Neural progenitor cell (in vitro differentiated cells): ENCODE data around the gene AP3S2. TPM values are rescaled to one million over a fixed set of nuclear protein-coding genes. Genes with fewer than 3 reads are reported as not detected.
"Not testable (repeated sequence)": the region's sequence is repeated elsewhere in the genome, so short reads cannot be mapped to it uniquely, and the experiment has no call there.

Experiments used
- DNase-seq: peaks from one replicate; pipeline ENCODE4 v3.0.0-alpha.2; 2016; ENCODE audit warnings: low spot score
- H2AFZ ChIP-seq: fragments of 200-600 bp; sonication (generic); replicated peaks from 2 replicates; pipeline ENCODE4 v1.6.1; 2016; ENCODE audit warnings: antibody characterized with exemption
- H3F3A ChIP-seq: fragments of 200-600 bp; sonication (generic); 2 replicates; pipeline ENCODE4 v1.6.1; 2016; ENCODE audit warnings: antibody characterized with exemption, low read depth
- H3K27ac ChIP-seq: fragments of 200-600 bp; sonication (generic); 2 replicates; pipeline ENCODE4 v1.5.1; 2016; ENCODE audit warnings: mild to moderate bottlenecking
- H3K27me3 ChIP-seq: fragments of 200-600 bp; sonication (generic); 2 replicates; pipeline ENCODE4 v1.6.1; 2016; ENCODE audit warnings: mild to moderate bottlenecking, moderate library complexity
- H3K36me3 ChIP-seq: fragments of 200-600 bp; sonication (generic); 2 replicates; pipeline ENCODE4 v1.5.1; 2016
- H3K4me1 ChIP-seq: fragments of 200-600 bp; sonication (generic); 2 replicates; pipeline ENCODE4 v1.6.1; 2016; ENCODE audit warnings: mixed run types
- H3K4me2 ChIP-seq: fragments of 200-600 bp; sonication (generic); 2 replicates; pipeline ENCODE4 v1.6.1; 2016
- H3K4me3 ChIP-seq: fragments of 200-600 bp; sonication (generic); 2 replicates; pipeline ENCODE4 v1.5.1; 2016
- H3K79me2 ChIP-seq: fragments of 200-600 bp; sonication (generic); 2 replicates; pipeline ENCODE4 v1.6.1; 2016; ENCODE audit warnings: low read depth
- H3K9ac ChIP-seq: fragments of 200-600 bp; sonication (generic); 2 replicates; pipeline ENCODE4 v1.6.1; 2016
- H3K9me3 ChIP-seq: fragments of 200-600 bp; sonication (generic); 2 replicates; pipeline ENCODE4 v1.5.1; 2016; ENCODE audit warnings: low read depth
- H4K20me1 ChIP-seq: fragments of 200-600 bp; sonication (generic); 2 replicates; pipeline ENCODE4 v1.6.1; 2016; ENCODE audit warnings: low read depth
- H3K27ac Mint-ChIP-seq: 3 replicates; pipeline ENCODE4 v1.8.0; 2021; ENCODE audit warnings: mixed read lengths
- H3K27me3 Mint-ChIP-seq: 2 replicates; pipeline ENCODE4 v1.8.0; 2022; ENCODE audit warnings: low read depth, mild to moderate bottlenecking, inconsistent platforms, moderate library complexity, mixed read lengths; ENCODE audit not compliant: insufficient read depth
- H3K36me3 Mint-ChIP-seq: 3 replicates; pipeline ENCODE4 v1.8.0; 2021; ENCODE audit warnings: mixed read lengths
- H3K4me1 Mint-ChIP-seq: 3 replicates; pipeline ENCODE4 v1.8.0; 2021; ENCODE audit warnings: mixed read lengths
- H3K4me3 Mint-ChIP-seq: 3 replicates; pipeline ENCODE4 v1.8.0; 2021; ENCODE audit warnings: mild to moderate bottlenecking, moderate library complexity, mixed read lengths
- H3K9me3 Mint-ChIP-seq: 3 replicates; pipeline ENCODE4 v1.8.0; 2020; ENCODE audit warnings: mixed read lengths
- EZH2 ChIP-seq: fragments of 200-600 bp; sonication (generic); IDR thresholded peaks from 2 replicates; pipeline ENCODE4 v1.6.1; 2017; ENCODE audit warnings: antibody characterized with exemption, mild to moderate bottlenecking, moderate library complexity
- EZH2phosphoT487 ChIP-seq: fragments of 200-600 bp; sonication (generic); IDR thresholded peaks from 2 replicates; pipeline ENCODE4 v1.6.1; 2017; ENCODE audit warnings: antibody characterized with exemption
- total RNA-seq: library from RNA; depleted of rRNA; stranded (reverse); fragments of >200 nt; gene quantifications from 2 replicates; pipeline ENCODE4 v1.2.3, GENCODE V29; 2015; ENCODE audit warnings: low replicate concordance
- TF ChIP-seq, protein P1 (sequence below): fragments of 200-600 bp; sonication (generic); IDR thresholded peaks from 2 replicates; pipeline ENCODE4 v1.5.1; 2017; ENCODE audit warnings: antibody characterized with exemption, mild to moderate bottlenecking

The AP3S2 gene
- total RNA-seq, 1 donor from 2014 or later: 75.3 TPM

DNA sequence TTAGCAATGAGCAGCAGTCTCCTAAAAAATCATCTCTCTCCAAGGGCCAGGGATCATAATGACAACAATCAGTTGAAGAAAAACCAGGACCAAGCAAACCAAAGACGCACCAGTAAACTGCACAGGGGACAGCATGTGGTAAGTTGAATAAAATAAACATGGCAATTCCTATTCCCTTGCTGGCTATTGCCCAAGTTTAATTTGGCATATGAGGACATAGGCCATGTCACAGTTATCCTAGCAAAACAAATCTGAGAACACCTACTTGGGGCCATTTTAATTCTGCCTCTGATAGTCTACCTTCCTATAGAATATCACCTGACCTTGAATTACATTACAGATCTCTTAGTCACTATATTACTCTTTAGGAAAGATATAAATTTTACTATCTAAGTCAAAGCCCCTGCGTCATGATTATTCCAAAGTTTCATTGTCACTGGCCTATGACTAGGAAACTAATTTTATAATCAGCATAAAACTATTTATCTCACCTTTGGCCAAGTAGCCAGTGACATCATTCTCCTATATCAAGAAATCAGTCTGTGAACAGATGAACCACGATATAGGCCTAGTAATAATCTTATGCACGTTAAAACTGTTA lies 23.0 kb downstream of the AP3S2 start:
- no peaks in the 10 kb centered on the region for H3K27me3 ChIP-seq
- H4K20me1 ChIP-seq: no peaks in the 10 kb centered on the region
- H2AFZ ChIP-seq: no peak overlapping the region
- H3K4me1 Mint-ChIP-seq: no peaks in the 10 kb centered on the region
- peaks cover 6% of the 10 kb centered on the region for H3K9me3 Mint-ChIP-seq
- H3K79me2 ChIP-seq: no peaks in the 10 kb centered on the region
- peaks cover 21% of the 10 kb centered on the region for H3K36me3 Mint-ChIP-seq
- H3K4me2 ChIP-seq: no peak overlapping the region
- TF ChIP-seq EZH2phosphoT487: no peak
- TF ChIP-seq, protein P1, sequence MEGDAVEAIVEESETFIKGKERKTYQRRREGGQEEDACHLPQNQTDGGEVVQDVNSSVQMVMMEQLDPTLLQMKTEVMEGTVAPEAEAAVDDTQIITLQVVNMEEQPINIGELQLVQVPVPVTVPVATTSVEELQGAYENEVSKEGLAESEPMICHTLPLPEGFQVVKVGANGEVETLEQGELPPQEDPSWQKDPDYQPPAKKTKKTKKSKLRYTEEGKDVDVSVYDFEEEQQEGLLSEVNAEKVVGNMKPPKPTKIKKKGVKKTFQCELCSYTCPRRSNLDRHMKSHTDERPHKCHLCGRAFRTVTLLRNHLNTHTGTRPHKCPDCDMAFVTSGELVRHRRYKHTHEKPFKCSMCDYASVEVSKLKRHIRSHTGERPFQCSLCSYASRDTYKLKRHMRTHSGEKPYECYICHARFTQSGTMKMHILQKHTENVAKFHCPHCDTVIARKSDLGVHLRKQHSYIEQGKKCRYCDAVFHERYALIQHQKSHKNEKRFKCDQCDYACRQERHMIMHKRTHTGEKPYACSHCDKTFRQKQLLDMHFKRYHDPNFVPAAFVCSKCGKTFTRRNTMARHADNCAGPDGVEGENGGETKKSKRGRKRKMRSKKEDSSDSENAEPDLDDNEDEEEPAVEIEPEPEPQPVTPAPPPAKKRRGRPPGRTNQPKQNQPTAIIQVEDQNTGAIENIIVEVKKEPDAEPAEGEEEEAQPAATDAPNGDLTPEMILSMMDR: no peak
- no peak for TF ChIP-seq EZH2
- H3K36me3 ChIP-seq: peaks cover 12% of the 10 kb centered on the region
- no peak overlapping the region for H3K27ac Mint-ChIP-seq
- no peaks in the 10 kb centered on the region for H3K4me1 ChIP-seq
- H3F3A ChIP-seq: peaks cover 6% of the 10 kb centered on the region
- H3K4me3 ChIP-seq: no peak overlapping the region
- H3K27me3 Mint-ChIP-seq: no peaks in the 10 kb centered on the region
- no peak overlapping the region for H3K9ac ChIP-seq
- DNase-seq: no peak
- no peak overlapping the region for H3K27ac ChIP-seq
- no peaks in the 10 kb centered on the region for H3K9me3 ChIP-seq
- H3K4me3 Mint-ChIP-seq: no peak overlapping the region

DNA sequence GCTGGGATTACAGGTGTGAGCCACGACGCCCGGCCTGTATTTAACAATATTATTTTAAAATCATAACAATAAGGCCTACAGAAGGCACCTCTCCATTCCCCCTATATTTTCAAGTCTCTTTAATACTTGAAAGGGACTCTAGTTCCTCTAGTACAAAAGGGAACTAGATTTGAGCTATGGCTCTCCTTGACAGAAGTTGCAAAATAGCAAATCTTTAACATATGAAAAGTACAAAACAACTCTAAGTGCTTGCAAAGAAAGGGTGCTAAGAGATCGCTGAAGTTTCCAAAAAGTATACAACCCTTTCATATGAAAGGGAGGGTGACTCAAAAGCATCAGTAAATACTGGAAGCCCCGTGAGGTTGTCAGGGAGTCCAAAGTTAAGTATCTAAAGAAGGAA lies 23.8 kb downstream of the AP3S2 start:
- Mint-ChIP-seq H3K4me3 (no peak overlapping the region), H3K4me1 (peaks cover 2% of the 10 kb centered on the region), H3K36me3 (peaks cover 27% of the 10 kb centered on the region), H3K27me3 (peaks cover 2% of the 10 kb centered on the region), H3K27ac (no peak overlapping the region), H3K9me3 (peaks cover 9% of the 10 kb centered on the region)
- H3K4me1 ChIP-seq: no peaks in the 10 kb centered on the region
- peaks cover 12% of the 10 kb centered on the region for H3K36me3 ChIP-seq
- H3K4me3 ChIP-seq: no peak overlapping the region
- no peaks in the 10 kb centered on the region for H3K79me2 ChIP-seq
- no peak overlapping the region for H3K9ac ChIP-seq
- H3K27me3 ChIP-seq: no peaks in the 10 kb centered on the region
- H4K20me1 ChIP-seq: no peaks in the 10 kb centered on the region
- no peaks in the 10 kb centered on the region for H3F3A ChIP-seq
- H2AFZ ChIP-seq: no peak overlapping the region
- no peak for TF ChIP-seq EZH2
- no peak for TF ChIP-seq EZH2phosphoT487
- TF ChIP-seq, protein P1: no peak
- DNase-seq: no peak
- no peak overlapping the region for H3K27ac ChIP-seq
- no peaks in the 10 kb centered on the region for H3K9me3 ChIP-seq
- no peak overlapping the region for H3K4me2 ChIP-seq

DNA sequence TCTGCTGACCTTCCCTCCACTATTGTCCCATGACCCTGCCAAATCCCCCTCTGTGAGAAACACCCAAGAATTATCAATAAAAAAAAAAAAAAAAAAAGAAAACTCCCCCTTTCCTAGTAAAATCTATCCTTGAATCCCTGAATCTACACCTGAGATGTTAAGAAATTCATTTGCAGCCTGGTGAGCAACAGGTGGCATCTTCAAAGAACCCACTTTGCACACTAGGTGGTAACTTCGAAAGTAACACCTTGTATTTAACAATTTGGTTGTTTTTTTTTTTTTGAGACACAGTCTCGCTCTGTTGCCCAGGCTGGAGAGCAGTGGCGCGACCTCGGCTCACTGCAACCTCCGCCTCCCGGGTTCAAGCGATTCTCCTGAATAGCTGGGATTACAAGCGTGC lies 24.3 kb downstream of the AP3S2 start:
- H3K27me3 ChIP-seq, H3K79me2 ChIP-seq, H3K4me3 Mint-ChIP-seq, H3F3A ChIP-seq, H4K20me1 ChIP-seq, H3K4me3 ChIP-seq, H3K27ac Mint-ChIP-seq, H3K9me3 ChIP-seq, H2AFZ ChIP-seq, H3K27me3 Mint-ChIP-seq, H3K9me3 Mint-ChIP-seq, H3K9ac ChIP-seq, H3K4me1 ChIP-seq, H3K27ac ChIP-seq, H3K4me1 Mint-ChIP-seq, DNase-seq, H3K4me2 ChIP-seq: not testable (repeated sequence)
- peaks cover 12% of the 10 kb centered on the region for H3K36me3 ChIP-seq
- H3K36me3 Mint-ChIP-seq: peaks cover 27% of the 10 kb centered on the region

- TF ChIP-seq EZH2phosphoT487 (no peak), EZH2 (no peak)
- H3K79me2 ChIP-seq: no peaks in the 10 kb centered on the region
- H3K27ac Mint-ChIP-seq: no peak overlapping the region
- H3K36me3 ChIP-seq: peaks cover under 1% of the 10 kb centered on the region
- H3K4me1 Mint-ChIP-seq: peaks cover 2% of the 10 kb centered on the region
- H3K4me2 ChIP-seq: no peak overlapping the region
- H4K20me1 ChIP-seq: no peaks in the 10 kb centered on the region
- H3K9ac ChIP-seq: no peak overlapping the region
- H3K27ac ChIP-seq: no peak overlapping the region
- no peak overlapping the region for H2AFZ ChIP-seq
- no peak overlapping the region for H3K4me3 Mint-ChIP-seq
- H3K9me3 Mint-ChIP-seq: peaks cover 9% of the 10 kb centered on the region
- peaks cover 20% of the 10 kb centered on the region for H3K36me3 Mint-ChIP-seq
- no peak for DNase-seq
- H3F3A ChIP-seq: no peaks in the 10 kb centered on the region
- no peaks in the 10 kb centered on the region for H3K27me3 ChIP-seq
- no peaks in the 10 kb centered on the region for H3K4me1 ChIP-seq
- no peak overlapping the region for H3K4me3 ChIP-seq
- H3K27me3 Mint-ChIP-seq: peaks cover 2% of the 10 kb centered on the region
- no peaks in the 10 kb centered on the region for H3K9me3 ChIP-seq
Observed at GRCh38 chr15:89864958-89865739, 28.6 kb downstream of the AP3S2 start.
